SKM-1 (cell line): ENCODE data around the gene IL3.

Source experiments
- DNase-seq: peaks from one replicate; lab custom pipeline; 2025; ENCODE audit not compliant: unreplicated experiment; lab: John Stamatoyannopoulos, UW

Gene IL3

GRCh38 chr5:132110930-132111329 is 50.5 kb downstream of the IL3 start:
- no peak for DNase-seq

GRCh38 chr5:132112111-132112510 is 51.7 kb downstream of the IL3 start:
- DNase-seq: no peak
